Smooth muscle cell of the brain vasculature (primary cell): ENCODE measurements around the gene TMEM51.

Source experiments
- DNase-seq: peaks from one replicate; pipeline ENCODE4 v3.0.0-alpha.2; 2012; ENCODE audit warnings: low read depth, low spot score

Gene TMEM51

GRCh38 chr1:15218287-15219279 lies 65.0 kb downstream of the TMEM51 start:
- DNase-seq, result no peak

DNA sequence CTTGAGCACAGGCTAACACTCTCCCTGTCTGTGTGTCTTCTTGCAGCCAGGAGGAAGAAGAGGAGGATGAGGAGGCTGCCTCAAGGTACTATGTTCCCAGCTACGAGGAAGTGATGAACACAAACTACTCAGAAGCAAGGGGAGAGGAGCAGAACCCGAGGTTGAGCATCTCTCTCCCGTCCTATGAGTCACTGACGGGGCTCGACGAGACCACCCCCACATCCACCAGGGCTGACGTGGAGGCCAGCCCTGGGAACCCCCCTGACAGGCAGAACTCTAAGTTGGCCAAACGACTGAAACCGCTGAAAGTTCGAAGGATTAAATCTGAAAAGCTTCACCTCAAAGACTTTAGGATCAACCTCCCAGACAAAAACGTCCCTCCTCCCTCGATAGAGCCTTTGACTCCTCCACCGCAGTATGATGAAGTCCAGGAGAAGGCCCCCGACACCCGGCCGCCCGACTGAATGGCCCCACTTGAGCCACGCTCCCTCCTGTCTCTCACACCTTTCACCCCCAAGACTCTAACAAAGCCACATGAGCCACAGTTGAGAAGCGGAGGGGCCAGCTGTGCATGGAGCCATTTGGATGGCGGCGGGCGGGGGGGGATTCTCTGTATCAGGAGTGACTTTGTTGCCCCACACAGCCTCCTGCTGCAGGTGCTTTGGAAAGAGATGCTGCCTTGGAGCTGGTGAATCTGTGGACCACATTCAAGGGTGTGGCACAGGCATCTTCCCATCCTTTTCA lies 65.9 kb downstream of the TMEM51 start:
- DNase-seq, result no peak

DNA sequence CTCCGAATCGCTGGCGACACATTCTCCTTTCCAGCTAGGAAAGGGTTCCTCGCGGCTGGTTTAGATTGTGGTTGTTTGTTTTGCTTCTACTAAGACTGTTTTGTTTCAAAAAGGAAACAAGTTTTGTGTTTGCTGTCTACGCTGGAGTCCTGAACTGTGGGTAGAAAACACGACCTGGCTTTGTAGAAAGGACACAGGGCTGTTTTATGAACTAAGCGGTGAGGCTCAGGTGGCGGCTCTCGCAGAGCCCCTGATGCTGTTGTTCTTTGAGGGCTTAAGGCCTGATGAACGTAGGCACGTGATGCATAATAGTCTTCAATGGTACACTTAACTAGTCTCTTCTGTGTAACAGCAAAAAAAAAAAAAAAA lies 66.5 kb downstream of the TMEM51 start:
- no peak for DNase-seq

GRCh38 chr1:15220825-15221431 lies 67.4 kb downstream of the TMEM51 start:
- no peak for DNase-seq

- DNase-seq, result no peak
These were observed 69.2 kb downstream of the TMEM51 start for GRCh38 chr1:15222653-15223303.

DNA sequence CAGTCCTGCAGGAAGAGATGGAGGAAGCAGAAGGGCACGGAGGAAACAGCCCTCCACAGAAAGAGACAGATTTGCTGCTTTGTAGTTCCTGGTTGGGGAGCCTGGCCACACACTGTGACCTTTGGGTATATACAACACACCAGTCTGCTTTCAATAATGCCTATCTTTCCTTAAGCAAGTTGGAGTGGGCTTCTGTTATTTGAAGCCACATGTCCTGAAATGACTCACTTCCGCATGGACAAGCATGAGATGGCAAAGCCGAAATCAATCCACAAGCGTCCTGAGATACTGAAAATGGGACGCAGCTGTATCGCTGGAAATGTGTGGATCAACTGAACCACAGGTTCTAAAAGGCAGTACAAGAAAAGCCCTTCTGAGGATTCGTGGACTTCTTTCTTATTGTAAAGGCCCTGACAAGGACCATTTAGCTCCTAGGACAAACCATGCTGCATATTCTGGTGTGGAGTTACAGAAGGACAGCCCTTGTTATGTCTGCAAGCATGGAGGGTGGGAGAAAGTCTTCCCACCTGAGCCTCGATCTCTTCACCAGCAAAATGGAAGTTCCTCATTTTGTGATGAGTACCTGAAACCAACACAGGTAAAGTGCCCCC lies 70.8 kb downstream of the TMEM51 start:
- DNase-seq, result no peak

- DNase-seq, result no peak
These were observed 71.4 kb downstream of the TMEM51 start for GRCh38 chr1:15224974-15225373.

DNA sequence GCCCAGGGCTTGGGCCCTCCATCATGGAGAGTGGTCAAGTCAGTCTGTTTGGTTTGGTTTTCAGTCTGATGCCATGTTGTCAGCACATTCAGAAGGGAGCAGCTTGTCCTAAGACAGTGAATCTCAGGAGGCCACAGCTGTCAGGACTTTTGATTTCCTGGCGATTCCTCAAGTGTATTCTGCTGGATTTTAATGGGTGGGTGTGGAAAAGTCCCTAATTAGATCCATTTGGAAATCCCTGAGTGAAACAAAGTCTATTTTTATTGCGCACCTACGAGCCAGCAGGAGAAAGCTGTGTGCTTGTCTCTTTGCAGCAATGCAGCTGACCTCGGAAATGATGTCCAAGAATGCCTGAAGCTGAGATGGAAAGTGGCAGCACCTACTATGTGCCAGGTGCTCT lies 71.9 kb downstream of the TMEM51 start:
- no peak for DNase-seq

GRCh38 chr1:15226388-15227255 lies 73.1 kb downstream of the TMEM51 start:
- DNase-seq, result no peak

DNA sequence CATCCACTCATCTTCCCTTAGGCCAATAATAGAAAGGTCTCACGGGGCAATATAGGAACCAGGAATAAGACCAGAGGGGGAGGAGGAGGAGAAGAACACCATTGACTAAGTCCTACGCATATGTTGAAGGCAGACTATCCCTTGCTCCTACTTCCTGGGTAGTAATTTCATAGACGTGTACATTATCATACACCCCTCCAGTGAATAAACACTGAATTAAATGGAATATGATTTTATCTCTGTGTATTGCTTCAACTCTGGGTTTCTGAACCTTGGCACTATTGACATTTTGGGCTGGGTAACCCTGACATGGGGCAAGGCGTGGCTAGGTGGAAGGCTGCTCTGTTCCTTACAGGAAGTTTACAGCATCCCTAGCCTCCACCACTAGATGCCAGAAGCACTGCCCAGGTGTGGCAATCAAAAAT lies 76.2 kb downstream of the TMEM51 start:
- DNase-seq, result no peak

DNA sequence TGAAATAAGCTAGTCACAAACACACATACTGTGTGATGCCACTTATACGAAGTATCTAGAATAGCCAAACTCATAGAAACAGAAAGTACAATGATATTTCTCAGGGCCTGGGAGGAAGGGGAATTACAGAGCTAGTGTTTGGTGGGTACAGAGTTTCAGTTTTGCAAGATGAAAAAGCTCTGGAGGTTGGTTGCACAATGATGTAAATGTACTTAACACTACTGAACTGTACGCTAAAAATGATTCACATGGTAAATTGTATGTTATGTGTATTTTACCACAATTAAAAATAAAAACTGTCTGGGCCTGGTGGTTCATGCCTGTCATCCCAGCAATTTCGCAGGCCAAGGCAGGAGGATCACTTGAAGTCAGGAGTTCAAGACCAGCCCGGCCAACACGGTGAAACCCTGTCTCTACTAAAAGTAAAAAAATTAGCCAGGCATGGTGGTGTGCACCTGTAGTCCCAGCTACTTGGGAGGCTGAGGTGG lies 78.2 kb downstream of the TMEM51 start:
- DNase-seq, result no peak

DNA sequence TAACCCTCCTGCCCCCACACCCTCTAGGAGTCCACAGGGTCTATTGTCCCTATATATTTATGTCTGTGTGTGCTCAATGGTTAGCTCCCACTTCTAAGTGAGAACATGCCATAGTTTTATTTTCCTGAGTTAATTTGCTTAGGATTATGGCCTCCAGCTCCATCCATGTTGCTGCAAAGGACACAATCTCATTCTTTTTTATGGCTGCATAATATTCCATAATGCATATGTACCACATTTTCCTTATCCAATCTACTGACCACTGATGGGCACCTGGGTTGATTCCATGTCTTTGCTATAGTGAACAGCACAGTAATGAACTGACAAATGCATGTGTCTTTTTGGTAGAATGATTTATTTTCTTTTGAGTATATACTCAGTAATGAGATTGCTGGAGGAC lies 80.1 kb downstream of the TMEM51 start:
- DNase-seq, result no peak

GRCh38 chr1:15236321-15236721 lies 82.8 kb downstream of the TMEM51 start:
- DNase-seq, result no peak

GRCh38 chr1:15236746-15237145 lies 83.2 kb downstream of the TMEM51 start:
- no peak for DNase-seq

- DNase-seq, result no peak
These were observed 85.2 kb downstream of the TMEM51 start for GRCh38 chr1:15238789-15239188.

GRCh38 chr1:15242766-15243165 lies 89.2 kb downstream of the TMEM51 start:
- no peak for DNase-seq

DNA sequence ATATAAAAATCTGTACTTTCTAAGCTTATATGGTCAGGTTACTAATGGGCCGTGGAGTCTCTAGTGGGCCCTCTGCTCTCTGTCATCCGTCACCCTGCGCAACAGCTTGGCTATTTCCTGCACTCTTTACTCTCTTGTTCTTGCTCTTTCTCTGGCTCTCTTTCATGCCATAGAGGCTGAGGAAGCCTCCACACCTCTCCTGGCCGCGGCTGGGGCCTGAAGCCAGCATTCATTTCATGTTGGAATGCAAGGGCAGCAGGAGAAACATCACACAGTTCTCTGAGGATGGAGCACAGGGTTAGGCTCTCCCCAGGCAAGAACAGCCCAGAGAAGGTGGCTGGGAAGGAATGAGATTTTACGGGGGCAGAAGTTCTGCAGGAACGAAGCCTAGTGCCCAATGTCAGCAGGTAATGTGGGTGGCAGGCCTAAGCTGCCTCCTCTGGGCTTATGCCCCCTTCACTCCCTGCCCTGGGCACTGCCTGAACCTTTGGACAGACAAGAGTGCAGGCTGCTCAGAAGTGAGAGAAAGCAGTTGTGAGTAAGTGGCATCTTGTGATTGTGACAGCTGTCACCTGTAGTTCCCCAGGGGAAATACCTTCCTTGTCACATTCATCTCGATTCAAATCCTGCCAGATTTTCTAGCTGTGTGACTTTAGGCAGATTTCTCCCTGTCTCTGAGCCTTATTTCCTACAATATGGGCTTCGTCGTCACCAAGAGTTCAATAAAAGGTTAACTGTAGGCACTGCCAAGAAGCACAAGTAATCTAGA lies 89.9 kb downstream of the TMEM51 start:
- no peak for DNase-seq

DNA sequence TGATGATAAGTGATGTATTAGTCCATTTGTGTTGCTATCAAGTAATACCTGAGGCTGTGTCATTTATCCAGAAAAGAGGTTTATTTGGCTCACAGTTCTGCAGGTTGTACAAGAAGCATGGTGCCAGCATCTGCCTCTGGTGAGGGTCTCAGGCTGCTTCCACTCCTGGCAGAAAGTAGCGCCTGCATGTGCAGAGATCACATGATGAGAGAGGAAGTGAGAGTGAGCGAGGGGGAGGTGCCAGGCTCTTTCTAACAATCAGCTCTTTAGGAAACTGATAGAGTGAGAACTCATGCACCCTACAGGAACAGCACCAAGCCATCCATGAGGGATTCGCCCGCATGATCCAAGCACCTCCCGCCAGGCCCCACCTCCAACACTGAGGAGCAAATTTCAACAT lies 91.3 kb downstream of the TMEM51 start:
- no peak for DNase-seq

DNA sequence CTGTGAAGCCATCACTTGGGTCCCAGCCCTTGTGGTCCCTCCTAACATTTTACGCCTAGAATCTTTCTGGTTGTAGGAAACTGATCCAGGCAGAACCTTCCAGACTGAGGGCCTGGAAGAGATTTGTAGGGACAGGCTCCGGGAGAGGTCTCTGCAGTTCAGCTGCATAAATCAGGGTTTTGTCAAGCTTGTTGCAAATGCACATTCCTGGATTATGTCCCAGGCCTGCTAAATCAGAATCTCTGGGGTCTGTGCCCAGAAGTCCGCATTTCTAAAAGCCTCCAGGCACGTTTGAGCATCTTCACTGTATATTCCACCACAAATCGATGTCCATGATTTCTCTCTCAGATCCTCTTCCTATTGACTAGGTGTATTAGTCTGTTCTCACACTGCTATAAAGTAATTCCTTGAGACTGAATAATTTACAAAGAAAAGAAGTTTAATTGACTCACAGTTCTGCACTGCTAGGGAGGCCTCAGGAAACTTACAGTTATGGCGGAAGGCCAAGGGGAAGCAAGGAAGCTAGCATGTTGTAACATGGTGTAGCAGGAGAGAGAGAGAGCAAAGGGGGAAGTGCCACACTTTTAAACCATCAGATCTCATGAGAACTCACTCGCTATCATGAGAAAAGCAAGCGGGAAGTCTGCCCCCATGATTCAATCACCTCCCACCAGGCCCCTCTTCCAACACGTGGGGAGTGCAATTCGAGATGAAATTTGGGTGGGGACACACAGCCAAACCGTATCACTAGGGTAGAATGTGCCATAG lies 92.2 kb downstream of the TMEM51 start:
- no peak for DNase-seq
